Measurements from ENCODE around the gene RAET1G. TPM values are rescaled to one million over a fixed set of nuclear protein-coding genes. Genes with fewer than 3 reads are reported as not detected.
A peak's percentile ranks its signal among the peaks of the same experiment; 100 is the strongest.
"Not testable (repeated sequence)": the region's sequence is repeated elsewhere in the genome, so short reads cannot be mapped to it uniquely, and the experiment has no call there.

Gene RAET1G
- total and polyA plus RNA-seq, 2 donors (not counting 1 experiment from before 2014, with no cell fraction given): not detected

GRCh38 chr6:149967591-149967990 is 44.7 kb upstream of the RAET1G start:
- H4K20me1 ChIP-seq (ENCODE audit: control insufficient read depth, insufficient read depth, low read length, poor library complexity, severe bottlenecking): peaks cover 6% of the 10 kb centered on the region
- peaks cover 88% of the 10 kb centered on the region for H3K27me3 Mint-ChIP-seq
- ChIA-PET POLR2A (no interaction called here), CTCF (no interaction called here)
- no peak overlapping the region for H3K4me2 ChIP-seq (replicated peaks; ENCODE audit: low read depth, low read length, poor library complexity, severe bottlenecking)
- TF ChIP-seq, protein P1, sequence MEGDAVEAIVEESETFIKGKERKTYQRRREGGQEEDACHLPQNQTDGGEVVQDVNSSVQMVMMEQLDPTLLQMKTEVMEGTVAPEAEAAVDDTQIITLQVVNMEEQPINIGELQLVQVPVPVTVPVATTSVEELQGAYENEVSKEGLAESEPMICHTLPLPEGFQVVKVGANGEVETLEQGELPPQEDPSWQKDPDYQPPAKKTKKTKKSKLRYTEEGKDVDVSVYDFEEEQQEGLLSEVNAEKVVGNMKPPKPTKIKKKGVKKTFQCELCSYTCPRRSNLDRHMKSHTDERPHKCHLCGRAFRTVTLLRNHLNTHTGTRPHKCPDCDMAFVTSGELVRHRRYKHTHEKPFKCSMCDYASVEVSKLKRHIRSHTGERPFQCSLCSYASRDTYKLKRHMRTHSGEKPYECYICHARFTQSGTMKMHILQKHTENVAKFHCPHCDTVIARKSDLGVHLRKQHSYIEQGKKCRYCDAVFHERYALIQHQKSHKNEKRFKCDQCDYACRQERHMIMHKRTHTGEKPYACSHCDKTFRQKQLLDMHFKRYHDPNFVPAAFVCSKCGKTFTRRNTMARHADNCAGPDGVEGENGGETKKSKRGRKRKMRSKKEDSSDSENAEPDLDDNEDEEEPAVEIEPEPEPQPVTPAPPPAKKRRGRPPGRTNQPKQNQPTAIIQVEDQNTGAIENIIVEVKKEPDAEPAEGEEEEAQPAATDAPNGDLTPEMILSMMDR (IDR thresholded peaks at IDR 0.05): no peak
- TF ChIP-seq EZH2 (IDR thresholded peaks at IDR 0.05; ENCODE audit: borderline replicate concordance, insufficient read depth, low read depth, low read length, poor library complexity, severe bottlenecking): no peak
- H3K27ac ChIP-seq (ENCODE audit: low read length in 2 of 2): no peak overlapping the region
- H3K4me1 Mint-ChIP-seq: peaks cover 29% of the 10 kb centered on the region
- no peak overlapping the region for H3K9ac ChIP-seq (ENCODE audit: low read length)
- no peak overlapping the region for H3K27ac Mint-ChIP-seq
- peaks cover 0 to 36% (median 0%) of the 10 kb centered on the region in 3 donors for H3K9me3 ChIP-seq (ENCODE audit: control extremely low read depth in 1 of 3, control insufficient read depth in 2 of 3, insufficient read depth in 1 of 3, low read length in 2 of 3)
- no peaks in the 10 kb centered on the region for H3K36me3 ChIP-seq (replicated peaks in 1 of 2; ENCODE audit: control extremely low read depth in 1 of 2, control insufficient read depth in 1 of 2, extremely low read depth in 1 of 2, insufficient read depth in 2 of 2, low read length in 1 of 2)
- no peaks in the 10 kb centered on the region for H3K79me2 ChIP-seq (ENCODE audit: control insufficient read depth, insufficient read depth, low read length)
- DNase-seq: no peak
- intact Hi-C loops (cut with micrococcal nuclease): no loop called here
- H3K4me1 ChIP-seq (ENCODE audit: control insufficient read depth in 2 of 2, insufficient read depth in 2 of 2, low read length in 2 of 2): peaks cover 28 to 30% of the 10 kb centered on the region in 2 donors
- no peaks in the 10 kb centered on the region for H3K9me3 Mint-ChIP-seq (ENCODE audit: insufficient read depth)
- 100% methylated on average over 2 of the region's 4 CpGs for WGBS (ENCODE audit: insufficient coverage)
- no peak overlapping the region for H3K4me3 ChIP-seq (ENCODE audit: control extremely low read depth in 1 of 5, extremely low read depth in 1 of 5, insufficient read depth in 1 of 5, low read depth in 2 of 5, low read length in 4 of 5)
- H2AFZ ChIP-seq (ENCODE audit: insufficient read depth, low read depth, low read length, poor library complexity, severe bottlenecking): no peak overlapping the region
- no peak for ATAC-seq (ENCODE audit: low read depth)
- H3K4me3 Mint-ChIP-seq: no peak overlapping the region
- peaks cover 0 to 75% (median 23%) of the 10 kb centered on the region in 4 experiments for H3K27me3 ChIP-seq (replicated peaks in 1 of 4; ENCODE audit: control extremely low read depth in 1 of 4, control insufficient read depth in 3 of 4, insufficient read depth in 4 of 4, low read length in 3 of 4)

DNA sequence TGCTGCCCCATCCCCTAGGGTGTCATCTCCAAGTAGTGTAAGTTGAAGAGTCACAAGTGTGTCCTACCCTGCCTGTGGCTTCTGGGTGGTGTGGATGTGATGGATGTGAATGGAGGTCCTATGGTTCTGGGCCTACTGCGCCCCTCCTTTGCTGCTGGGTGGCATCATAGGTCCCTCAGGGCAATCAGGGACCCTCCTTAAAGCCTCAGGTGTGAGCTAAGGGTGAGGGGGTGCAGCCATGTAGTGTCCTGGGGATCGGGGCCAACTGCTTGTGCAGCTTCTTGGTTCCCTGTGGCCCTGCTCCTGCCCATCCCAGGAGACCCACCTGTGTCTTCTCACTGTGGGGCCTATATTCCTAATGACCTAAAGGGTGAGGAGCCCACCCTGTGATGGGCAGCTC is 43.4 kb upstream of the RAET1G start:
- intact Hi-C loops (cut with micrococcal nuclease): not testable (repeated sequence)
- peaks cover 29% of the 10 kb centered on the region for H3K4me1 Mint-ChIP-seq

More for the DNA sequence above, 43.4 kb upstream of the RAET1G start:
- Histone ChIP-seq H3K4me1 (ENCODE audit: control insufficient read depth in 2 of 2, insufficient read depth in 2 of 2, low read length in 2 of 2) (peaks cover 28 to 30% of the 10 kb centered on the region in 2 donors), H3K27me3 (replicated peaks in 1 of 4; ENCODE audit: control extremely low read depth in 1 of 4, control insufficient read depth in 3 of 4, insufficient read depth in 4 of 4, low read length in 3 of 4) (peaks cover 0 to 81% (median 29%) of the 10 kb centered on the region in 4 experiments), H3K9me3 (ENCODE audit: control extremely low read depth in 1 of 3, control insufficient read depth in 2 of 3, insufficient read depth in 1 of 3, low read length in 2 of 3) (peaks cover 0 to 36% (median 0%) of the 10 kb centered on the region in 3 donors)
- H3K4me3 ChIP-seq (ENCODE audit: control extremely low read depth in 1 of 5, extremely low read depth in 1 of 5, insufficient read depth in 1 of 5, low read depth in 2 of 5, low read length in 4 of 5); H3K36me3 ChIP-seq (replicated peaks in 1 of 2; ENCODE audit: control extremely low read depth in 1 of 2, control insufficient read depth in 1 of 2, extremely low read depth in 1 of 2, insufficient read depth in 2 of 2, low read length in 1 of 2); H3K4me2 ChIP-seq (replicated peaks; ENCODE audit: low read depth, low read length, poor library complexity, severe bottlenecking); H3K79me2 ChIP-seq (ENCODE audit: control insufficient read depth, insufficient read depth, low read length); H3K9me3 Mint-ChIP-seq (ENCODE audit: insufficient read depth); H3K27ac ChIP-seq (ENCODE audit: low read length in 2 of 2); DNase-seq; H3K9ac ChIP-seq (ENCODE audit: low read length); H3K27ac Mint-ChIP-seq; CTCF ChIA-PET; ATAC-seq (ENCODE audit: low read depth); H4K20me1 ChIP-seq (ENCODE audit: control insufficient read depth, insufficient read depth, low read length, poor library complexity, severe bottlenecking); H2AFZ ChIP-seq (ENCODE audit: insufficient read depth, low read depth, low read length, poor library complexity, severe bottlenecking); POLR2A ChIA-PET: not testable (repeated sequence)
- WGBS (ENCODE audit: insufficient coverage): 90% methylated on average over 2 of the region's 2 CpGs
- H3K27me3 Mint-ChIP-seq: peaks cover 88% of the 10 kb centered on the region
- H3K4me3 Mint-ChIP-seq: peak overlapping the region; percentile 95

Data from B cell (primary cell).